Endodermal cell (in vitro differentiated cells): Measurements from ENCODE around the gene POMT1. TPM values are rescaled to one million over a fixed set of nuclear protein-coding genes. Genes with fewer than 3 reads are reported as not detected.

Source experiments
- DNase-seq: peaks from one replicate; pipeline ENCODE4 v3.0.0-alpha.2; 2017
- H3K27ac ChIP-seq: 2 replicates; pipeline ENCODE4 v1.5.1; 2013; ENCODE audit warnings: mild to moderate bottlenecking, low read depth, low read length, moderate library complexity
- H3K27me3 ChIP-seq: 2 replicates; pipeline ENCODE4 v1.6.1; 2013; ENCODE audit warnings: mild to moderate bottlenecking, low read length, moderate library complexity; ENCODE audit not compliant: insufficient read depth, control insufficient read depth, poor library complexity, severe bottlenecking
- H3K36me3 ChIP-seq: 2 replicates; pipeline ENCODE4 v1.7.0; 2013; ENCODE audit warnings: mild to moderate bottlenecking, low read length, moderate library complexity; ENCODE audit not compliant: control insufficient read depth, insufficient read depth
- H3K4me1 ChIP-seq: one replicate; pipeline ENCODE4 v1.7.0; 2013; ENCODE audit warnings: low read length; ENCODE audit not compliant: control insufficient read depth, insufficient read depth
- H3K4me3 ChIP-seq: 2 replicates; pipeline ENCODE4 v1.5.1; 2013; ENCODE audit warnings: mild to moderate bottlenecking, low read length, moderate library complexity
- H3K9ac ChIP-seq: 2 replicates; pipeline ENCODE4 v1.6.1; 2013; ENCODE audit warnings: mild to moderate bottlenecking, low read length, moderate library complexity; ENCODE audit not compliant: poor library complexity, severe bottlenecking; ENCODE audit errors: extremely low read depth
- H3K9me3 ChIP-seq: 2 replicates; pipeline ENCODE4 v1.6.1; 2013; ENCODE audit warnings: mild to moderate bottlenecking, low read length, moderate library complexity; ENCODE audit not compliant: control insufficient read depth
- H3K27ac Mint-ChIP-seq: 2 replicates; pipeline ENCODE4 v1.8.0; 2020; ENCODE audit warnings: mixed read lengths
- H3K27me3 Mint-ChIP-seq: 2 replicates; pipeline ENCODE4 v1.8.0; 2021; ENCODE audit warnings: mild to moderate bottlenecking, mixed read lengths; ENCODE audit not compliant: insufficient read depth
- H3K36me3 Mint-ChIP-seq: 2 replicates; pipeline ENCODE4 v1.8.0; 2020; ENCODE audit warnings: low read depth, mixed read lengths
- H3K4me1 Mint-ChIP-seq: 2 replicates; pipeline ENCODE4 v1.8.0; 2020; ENCODE audit warnings: mixed read lengths
- H3K4me3 Mint-ChIP-seq: 2 replicates; pipeline ENCODE4 v1.8.0; 2020; ENCODE audit warnings: mild to moderate bottlenecking, moderate library complexity, mixed read lengths
- H3K9me3 Mint-ChIP-seq: 2 replicates; pipeline ENCODE4 v1.8.0; 2020; ENCODE audit warnings: mild to moderate bottlenecking, mixed read lengths
- CTCF ChIP-seq: fragments of 200-600 bp; sonication (generic); conservative IDR thresholded peaks from 2 replicates; pipeline ENCODE4 v1.5.0; 2021; ENCODE audit warnings: antibody characterized with exemption, mild to moderate bottlenecking
- WGBS, 2 experiments: methylation state at CpG; one replicate each; pipeline versions ENCODE4 v1.1.5 to v1.1.7; 2013; ENCODE audit warnings: missing lambda C conversion rate in 2 of 2, mixed read lengths in 1 of 2; ENCODE audit not compliant: insufficient coverage in 1 of 2, insufficient read length in 1 of 2; 5-methylcytosine and 5-hydroxymethylcytosine counted together
- total RNA-seq, 2 donors: library from RNA; stranded (reverse); fragmentation: NEBNext Ultra II Directional in 1 of 2; extraction: Animal tissue kit (Norgen Biotek cat#: 25700) in 1 of 2; gene quantifications; 2 replicates in 1 of 2; 3 replicates in 1 of 2; pipeline ENCODE4 v1.2.1, GENCODE V29; 2021

The POMT1 gene
- total RNA-seq, 2 donors from 2014 or later, result 42.3 to 53.8 TPM

DNA sequence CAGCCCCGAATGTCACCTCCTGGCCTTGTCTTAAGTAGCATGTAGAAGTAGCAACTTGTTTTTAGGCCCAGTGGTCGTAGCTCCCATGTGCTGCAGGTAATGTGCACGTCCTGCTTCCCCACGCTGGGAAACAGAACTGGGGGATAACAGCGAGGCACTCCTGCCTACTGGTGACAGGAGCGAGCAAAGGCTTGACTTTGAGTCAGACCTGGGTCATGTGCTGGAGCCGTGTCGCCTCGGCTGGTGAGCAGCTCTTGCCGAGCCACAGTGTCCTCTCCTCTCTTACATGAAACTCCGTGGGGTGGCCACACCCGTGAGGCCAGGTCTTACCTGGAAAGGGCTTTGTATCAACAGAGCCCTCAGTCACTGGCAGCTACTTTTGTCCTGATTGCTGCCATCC lies 17.5 kb upstream of the POMT1 start:
- Histone ChIP-seq H3K4me1 (no peaks in the 10 kb centered on the region), H3K36me3 (peaks cover 95% of the 10 kb centered on the region), H3K4me3 (no peak overlapping the region), H3K27ac (no peak overlapping the region), H3K9ac (no peak overlapping the region), H3K9me3 (no peaks in the 10 kb centered on the region), H3K27me3 (no peaks in the 10 kb centered on the region)
- TF ChIP-seq CTCF, result no peak
- H3K4me3 Mint-ChIP-seq, result no peak overlapping the region
- 89 to 90% methylated on average over 12 of the region's 12 CpGs for WGBS, 2 experiments
- H3K4me1 Mint-ChIP-seq, result no peaks in the 10 kb centered on the region
- no peak overlapping the region for H3K27ac Mint-ChIP-seq
- H3K9me3 Mint-ChIP-seq, result no peaks in the 10 kb centered on the region
- DNase-seq, result no peak
- H3K36me3 Mint-ChIP-seq, result peaks cover 94% of the 10 kb centered on the region
- H3K27me3 Mint-ChIP-seq, result no peaks in the 10 kb centered on the region

GRCh38 chr9:131485728-131486422 lies 16.8 kb upstream of the POMT1 start:
- Mint-ChIP-seq H3K4me3 (no peak overlapping the region), H3K4me1 (no peaks in the 10 kb centered on the region), H3K36me3 (peaks cover 95% of the 10 kb centered on the region), H3K27me3 (no peaks in the 10 kb centered on the region), H3K9me3 (no peaks in the 10 kb centered on the region), H3K27ac (peak overlapping the region; percentile 58)
- H3K36me3 ChIP-seq, result peaks cover 95% of the 10 kb centered on the region
- no peaks in the 10 kb centered on the region for H3K27me3 ChIP-seq
- no peak overlapping the region for H3K9ac ChIP-seq
- H3K9me3 ChIP-seq, result no peaks in the 10 kb centered on the region
- DNase-seq, result no peak
- H3K27ac ChIP-seq, result no peak overlapping the region
- H3K4me3 ChIP-seq, result no peak overlapping the region
- 83 to 91% methylated on average over 7 to 19 of the region's 19 CpGs for WGBS, 2 experiments
- TF ChIP-seq CTCF, result no peak
- no peaks in the 10 kb centered on the region for H3K4me1 ChIP-seq

- no peak for DNase-seq
- Histone ChIP-seq H3K4me1 (no peaks in the 10 kb centered on the region), H3K9me3 (no peaks in the 10 kb centered on the region), H3K27ac (no peak overlapping the region), H3K36me3 (peaks cover 98% of the 10 kb centered on the region), H3K9ac (no peak overlapping the region), H3K4me3 (no peak overlapping the region), H3K27me3 (no peaks in the 10 kb centered on the region)
- Mint-ChIP-seq H3K36me3 (peaks cover 98% of the 10 kb centered on the region), H3K9me3 (no peaks in the 10 kb centered on the region), H3K27ac (peak overlapping the region; percentile 46), H3K4me1 (no peaks in the 10 kb centered on the region), H3K27me3 (no peaks in the 10 kb centered on the region), H3K4me3 (no peak overlapping the region)
- 91 to 94% methylated on average over 7 to 9 of the region's 9 CpGs for WGBS, 2 experiments
- TF ChIP-seq CTCF, result no peak
Observed at GRCh38 chr9:131487001-131487400, 15.7 kb upstream of the POMT1 start.
